PFSK-1 (cell line): ENCODE measurements around the gene CLDN11.

Experiments used
- POLR2AphosphoS5 ChIP-seq: IDR thresholded peaks from 2 replicates; pipeline ENCODE4 v1.6.1; 2012; ENCODE audit warnings: low read depth, mild to moderate bottlenecking, control low read depth, low read length, moderate library complexity
- TF ChIP-seq, protein P1 (sequence below), 2 experiments: IDR thresholded peaks; 2 replicates each; pipeline versions ENCODE4 v1.6.1 to v1.8.0; 2011 to 2012; ENCODE audit warnings: low read depth in 2 of 2, low read length in 2 of 2, control low read depth in 1 of 2, inconsistent platforms in 1 of 2, mild to moderate bottlenecking in 1 of 2, moderate library complexity in 1 of 2; ENCODE audit not compliant: insufficient read depth in 1 of 2

DNA sequence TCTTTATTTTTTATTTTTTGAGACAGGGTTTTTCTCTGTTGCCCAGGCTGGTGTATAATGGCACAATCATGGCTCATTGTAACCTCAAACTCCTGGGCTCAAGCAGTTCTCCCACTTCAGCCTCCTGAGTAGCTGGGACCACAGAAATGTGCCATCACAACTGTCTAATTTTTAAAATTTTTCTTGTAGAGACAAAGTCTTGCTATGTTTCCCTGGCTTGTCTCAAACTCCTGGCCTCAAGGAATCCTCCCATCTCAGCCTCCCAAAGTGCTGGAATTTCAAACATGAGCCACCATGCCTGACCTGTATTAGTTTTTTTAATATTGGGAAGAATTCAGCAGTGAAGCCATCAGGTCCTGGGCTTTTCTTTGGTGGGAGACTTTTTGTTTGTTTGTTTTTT lies 13.6 kb upstream of the CLDN11 start:
- TF ChIP-seq, protein P1, sequence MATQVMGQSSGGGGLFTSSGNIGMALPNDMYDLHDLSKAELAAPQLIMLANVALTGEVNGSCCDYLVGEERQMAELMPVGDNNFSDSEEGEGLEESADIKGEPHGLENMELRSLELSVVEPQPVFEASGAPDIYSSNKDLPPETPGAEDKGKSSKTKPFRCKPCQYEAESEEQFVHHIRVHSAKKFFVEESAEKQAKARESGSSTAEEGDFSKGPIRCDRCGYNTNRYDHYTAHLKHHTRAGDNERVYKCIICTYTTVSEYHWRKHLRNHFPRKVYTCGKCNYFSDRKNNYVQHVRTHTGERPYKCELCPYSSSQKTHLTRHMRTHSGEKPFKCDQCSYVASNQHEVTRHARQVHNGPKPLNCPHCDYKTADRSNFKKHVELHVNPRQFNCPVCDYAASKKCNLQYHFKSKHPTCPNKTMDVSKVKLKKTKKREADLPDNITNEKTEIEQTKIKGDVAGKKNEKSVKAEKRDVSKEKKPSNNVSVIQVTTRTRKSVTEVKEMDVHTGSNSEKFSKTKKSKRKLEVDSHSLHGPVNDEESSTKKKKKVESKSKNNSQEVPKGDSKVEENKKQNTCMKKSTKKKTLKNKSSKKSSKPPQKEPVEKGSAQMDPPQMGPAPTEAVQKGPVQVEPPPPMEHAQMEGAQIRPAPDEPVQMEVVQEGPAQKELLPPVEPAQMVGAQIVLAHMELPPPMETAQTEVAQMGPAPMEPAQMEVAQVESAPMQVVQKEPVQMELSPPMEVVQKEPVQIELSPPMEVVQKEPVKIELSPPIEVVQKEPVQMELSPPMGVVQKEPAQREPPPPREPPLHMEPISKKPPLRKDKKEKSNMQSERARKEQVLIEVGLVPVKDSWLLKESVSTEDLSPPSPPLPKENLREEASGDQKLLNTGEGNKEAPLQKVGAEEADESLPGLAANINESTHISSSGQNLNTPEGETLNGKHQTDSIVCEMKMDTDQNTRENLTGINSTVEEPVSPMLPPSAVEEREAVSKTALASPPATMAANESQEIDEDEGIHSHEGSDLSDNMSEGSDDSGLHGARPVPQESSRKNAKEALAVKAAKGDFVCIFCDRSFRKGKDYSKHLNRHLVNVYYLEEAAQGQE (IDR thresholded peaks at IDR 0.05; ENCODE audit: insufficient read depth in 1 of 2, low read depth in 2 of 2, low read length in 2 of 2) = no peak
- no peak for TF ChIP-seq POLR2AphosphoS5
